Measurements from ENCODE around the gene TMEM87B. TPM values are rescaled to one million over a fixed set of nuclear protein-coding genes. Genes with fewer than 3 reads are reported as not detected.

TMEM87B gene
- total RNA-seq, 1 experiment from 2014 or later = 10.5 TPM

GRCh38 chr2:112165296-112165695 is 110.2 kb downstream of the TMEM87B start:
- no peak overlapping the region for H3K9ac ChIP-seq (ENCODE audit: extremely low read depth, insufficient read length, low read length)
- H2AK5ac ChIP-seq (ENCODE audit: insufficient read length, low read length) = no peak overlapping the region
- H2BK120ac ChIP-seq (ENCODE audit: low read depth, low read length, poor library complexity, severe bottlenecking) = no peak overlapping the region
- Mint-ChIP-seq H3K4me3 (no peak overlapping the region), H3K27me3 (ENCODE audit: low read depth) (peaks cover 1% of the 10 kb centered on the region), H3K9me3 (no peaks in the 10 kb centered on the region), H3K4me1 (peaks cover 4 to 11% of the 10 kb centered on the region in 2 experiments; a peak in 3 of 4 replicates), H3K27ac (no peak overlapping the region), H3K36me3 (ENCODE audit: insufficient read depth in 1 of 3, low read depth in 3 of 3) (no peaks in the 10 kb centered on the region)
- no peak overlapping the region for H4K8ac ChIP-seq (replicated peaks; ENCODE audit: insufficient read length, low read depth, low read length)
- no peak overlapping the region for H3K23ac ChIP-seq (ENCODE audit: insufficient read length, low read depth, low read length)
- H4K91ac ChIP-seq (ENCODE audit: insufficient read length, low read depth, low read length) = no peak overlapping the region
- no peaks in the 10 kb centered on the region for H3K27me3 ChIP-seq (ENCODE audit: insufficient read depth, low read length)
- peaks cover 5% of the 10 kb centered on the region for H4K20me1 ChIP-seq (ENCODE audit: control insufficient read depth, insufficient read depth, insufficient read length)
- H4K5ac ChIP-seq (ENCODE audit: insufficient read length, low read depth, low read length) = no peak overlapping the region
- H3K56ac ChIP-seq (ENCODE audit: insufficient read length, low read depth, low read length) = no peak overlapping the region
- H3K14ac ChIP-seq (ENCODE audit: insufficient read depth, low read length) = no peak overlapping the region
- no peak overlapping the region for H3K4ac ChIP-seq (ENCODE audit: low read depth, low read length)
- no peak overlapping the region for H2BK12ac ChIP-seq (ENCODE audit: insufficient read length, low read depth, low read length)
- TF ChIP-seq CTCF (conservative IDR thresholded peaks at IDR 0.05) = no peak
- H2AFZ ChIP-seq (ENCODE audit: low read length) = no peak overlapping the region
- H3K79me1 ChIP-seq (ENCODE audit: insufficient read depth, low read depth, low read length, poor library complexity, severe bottlenecking) = no peaks in the 10 kb centered on the region
- no peaks in the 10 kb centered on the region for H3K23me2 ChIP-seq (ENCODE audit: insufficient read length, low read depth, low read length, poor library complexity, severe bottlenecking)
- no peak overlapping the region for H3K18ac ChIP-seq (ENCODE audit: insufficient read length, low read depth, low read length)
- no peak overlapping the region for H3T11ph ChIP-seq (ENCODE audit: low read length)
- DNase-seq = peak; percentile 18
- H3K27ac ChIP-seq (ENCODE audit: insufficient read length, low read depth, low read length) = no peak overlapping the region
- H3K4me1 ChIP-seq (ENCODE audit: insufficient read depth, low read length) = no peaks in the 10 kb centered on the region
- H3K79me2 ChIP-seq (ENCODE audit: insufficient read depth, low read length) = no peaks in the 10 kb centered on the region
- no peak overlapping the region for H2BK20ac ChIP-seq (ENCODE audit: low read depth, low read length, poor library complexity, severe bottlenecking)
- H3K9me3 ChIP-seq (ENCODE audit: control insufficient read depth, low read depth, low read length) = no peaks in the 10 kb centered on the region
- no peak overlapping the region for H3K4me2 ChIP-seq (ENCODE audit: insufficient read depth, insufficient read length, low read length)
- WGBS (ENCODE audit: extremely low coverage, insufficient read length, low lambda C conversion rate) = no CpG with 5 or more reads among the region's 4 CpGs
- H2BK15ac ChIP-seq (ENCODE audit: low read depth, low read length) = no peak overlapping the region
- no peak overlapping the region for H2BK5ac ChIP-seq (ENCODE audit: insufficient read length, low read length)
